NCI-H82 (cell line): ENCODE measurements around the gene ASPSCR1.
"Not testable (repeated sequence)": the region's sequence is repeated elsewhere in the genome, so short reads cannot be mapped to it uniquely, and the experiment has no call there.

Source experiments
- DNase-seq: peaks from one replicate; lab custom pipeline; 2025; lab: John Stamatoyannopoulos, UW

Gene ASPSCR1

DNA sequence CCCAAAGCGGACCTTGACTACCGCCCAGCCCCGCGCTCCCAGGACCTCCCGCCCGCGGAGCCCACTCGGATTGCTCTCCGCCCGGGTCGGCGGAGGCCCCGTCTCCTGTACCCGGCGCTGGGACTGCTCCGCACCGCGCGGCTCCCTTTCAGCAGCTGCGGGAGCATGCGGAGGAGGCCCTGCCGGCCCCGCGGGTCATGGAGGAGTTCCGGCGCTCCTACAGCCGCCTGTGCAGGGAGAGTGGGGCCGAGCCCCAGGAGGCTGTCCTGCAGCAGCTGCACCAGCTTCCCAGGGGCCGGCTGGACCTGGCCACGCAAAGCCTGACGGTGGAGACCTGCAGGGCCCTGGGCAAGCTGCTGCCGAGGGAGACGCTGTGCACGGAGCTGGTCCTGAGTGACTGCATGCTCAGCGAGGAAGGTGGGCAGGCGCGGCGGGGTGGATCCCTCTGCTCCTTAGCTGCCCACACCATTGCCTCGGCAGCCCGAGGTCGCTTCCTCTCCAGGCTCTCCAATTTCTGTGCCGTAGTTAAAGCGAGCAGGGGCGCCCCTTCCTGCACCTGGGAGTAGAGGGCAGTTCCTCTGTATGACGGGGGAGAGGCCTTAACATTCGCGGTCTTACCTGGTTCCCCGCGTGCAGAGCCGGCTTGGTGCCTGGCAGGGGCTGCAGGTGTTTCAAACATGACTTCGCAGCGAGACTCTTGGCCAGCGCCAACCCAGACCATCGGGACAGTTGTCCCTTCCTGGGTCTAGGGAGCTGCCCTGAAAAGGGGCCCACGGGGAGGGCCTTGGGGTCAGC is 46.2 kb downstream of the ASPSCR1 start:
- DNase-seq, result peak; percentile 64

- DNase-seq, result no peak
Observed at GRCh38 chr17:82024859-82025258, 47.4 kb downstream of the ASPSCR1 start.

DNA sequence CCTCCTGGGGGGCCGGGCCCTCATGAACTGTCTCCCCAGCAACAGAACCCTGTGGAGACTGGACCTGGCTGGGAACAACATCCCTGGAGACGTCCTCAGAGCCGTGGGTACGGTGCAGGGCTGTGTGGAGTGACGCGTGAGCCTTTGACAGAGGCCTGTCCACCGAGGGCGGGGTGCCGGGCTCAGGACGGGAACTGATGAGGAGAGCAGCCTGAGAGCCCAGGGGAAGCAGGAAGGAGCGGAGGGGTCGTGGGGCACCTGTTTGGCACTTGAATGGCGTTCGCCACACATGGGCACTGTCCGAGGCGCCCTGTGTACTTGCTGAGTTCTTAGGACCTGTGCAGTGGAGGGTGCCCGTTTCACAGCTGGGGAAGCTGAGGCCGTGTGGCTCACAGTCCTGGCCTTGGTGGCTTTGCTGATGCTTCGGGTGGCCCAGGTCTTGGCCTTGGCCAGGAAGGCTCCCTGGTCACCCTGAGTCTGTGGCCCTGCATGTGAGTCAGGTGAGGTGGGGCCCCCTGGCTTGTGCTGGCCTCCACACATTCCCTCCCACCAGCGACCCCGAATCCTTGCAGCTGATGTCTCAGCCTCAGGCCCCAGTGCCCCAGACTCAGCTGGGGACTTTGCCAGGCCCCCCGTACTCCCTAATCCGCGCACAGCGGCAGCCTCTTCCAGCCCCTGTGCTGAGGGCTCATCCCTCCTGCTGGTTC is 48.1 kb downstream of the ASPSCR1 start:
- no peak for DNase-seq

- DNase-seq, result no peak
Observed at GRCh38 chr17:82028246-82028645, 50.8 kb downstream of the ASPSCR1 start.

DNA sequence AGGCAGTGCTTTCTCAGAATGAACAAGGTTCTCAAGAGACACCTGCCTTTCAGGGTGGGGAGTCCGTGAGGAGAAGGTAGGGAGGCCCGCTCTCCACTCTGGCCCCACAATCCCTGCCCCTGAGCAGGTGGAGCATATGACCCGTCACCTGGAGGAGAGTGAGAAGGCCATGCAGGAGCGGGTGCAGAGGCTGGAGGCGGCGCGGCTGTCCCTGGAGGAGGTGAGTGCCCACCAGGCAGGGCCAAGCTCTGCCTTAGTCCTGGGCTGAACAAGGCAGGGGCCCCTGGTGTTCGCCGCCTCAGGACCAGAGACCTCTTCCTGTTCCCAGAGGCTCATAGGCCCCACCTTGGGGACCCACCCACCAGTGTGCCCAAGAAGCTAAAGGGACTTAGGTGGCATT is 51.5 kb downstream of the ASPSCR1 start:
- no peak for DNase-seq

GRCh38 chr17:82029391-82029790 is 52.0 kb downstream of the ASPSCR1 start:
- DNase-seq, result no peak

GRCh38 chr17:82029990-82030469 is 52.6 kb downstream of the ASPSCR1 start:
- no peak for DNase-seq

- DNase-seq, result peak; percentile 92
Observed at GRCh38 chr17:82030470-82031302, 53.3 kb downstream of the ASPSCR1 start.

DNA sequence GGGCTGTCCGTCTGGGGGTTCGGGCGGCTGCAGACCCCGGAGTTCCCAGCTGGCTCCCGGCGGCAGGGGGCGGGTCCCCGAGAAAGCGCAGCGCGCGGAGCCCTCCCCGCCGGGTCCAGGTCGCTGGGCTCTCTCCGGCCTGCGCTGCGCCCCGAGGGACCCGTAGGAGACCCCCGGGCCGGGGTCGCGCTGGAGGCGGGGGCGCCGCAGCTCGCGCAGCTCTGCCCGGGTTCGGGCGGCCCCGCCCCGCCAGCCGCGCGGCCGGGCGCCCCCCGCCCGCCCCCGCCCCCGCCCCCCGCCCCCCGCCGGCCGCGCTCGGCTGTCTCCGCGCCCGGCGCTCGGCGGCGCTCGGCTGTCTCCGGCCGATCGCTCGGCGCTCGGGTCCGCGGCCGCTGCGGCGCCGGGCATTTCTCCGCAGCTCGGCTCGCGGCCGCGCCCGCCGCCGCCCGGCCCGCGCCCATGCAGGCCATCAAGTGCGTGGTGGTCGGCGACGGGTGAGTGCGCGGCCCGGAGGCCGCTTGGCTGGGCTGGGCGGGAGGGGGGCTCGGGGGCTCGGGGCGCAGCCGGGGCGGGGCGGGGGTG is 54.0 kb downstream of the ASPSCR1 start, which contains the start of gene RAC3:
Gene RAC3 (plus strand): TSS at position 376 of the 582 bp plus-strand sequence. CDS start 84 bp downstream, at position 460.
- DNase-seq, result peak; percentile 72

- DNase-seq, result peak; percentile 75
Observed at GRCh38 chr17:82031885-82032627, 54.6 kb downstream of the ASPSCR1 start.

GRCh38 chr17:82033359-82034085 is 56.1 kb downstream of the ASPSCR1 start:
- no peak for DNase-seq

- DNase-seq, result no peak
Observed at GRCh38 chr17:82034371-82035011, 57.1 kb downstream of the ASPSCR1 start.

- no peak for DNase-seq
Observed at GRCh38 chr17:82035488-82035887, 58.1 kb downstream of the ASPSCR1 start.

DNA sequence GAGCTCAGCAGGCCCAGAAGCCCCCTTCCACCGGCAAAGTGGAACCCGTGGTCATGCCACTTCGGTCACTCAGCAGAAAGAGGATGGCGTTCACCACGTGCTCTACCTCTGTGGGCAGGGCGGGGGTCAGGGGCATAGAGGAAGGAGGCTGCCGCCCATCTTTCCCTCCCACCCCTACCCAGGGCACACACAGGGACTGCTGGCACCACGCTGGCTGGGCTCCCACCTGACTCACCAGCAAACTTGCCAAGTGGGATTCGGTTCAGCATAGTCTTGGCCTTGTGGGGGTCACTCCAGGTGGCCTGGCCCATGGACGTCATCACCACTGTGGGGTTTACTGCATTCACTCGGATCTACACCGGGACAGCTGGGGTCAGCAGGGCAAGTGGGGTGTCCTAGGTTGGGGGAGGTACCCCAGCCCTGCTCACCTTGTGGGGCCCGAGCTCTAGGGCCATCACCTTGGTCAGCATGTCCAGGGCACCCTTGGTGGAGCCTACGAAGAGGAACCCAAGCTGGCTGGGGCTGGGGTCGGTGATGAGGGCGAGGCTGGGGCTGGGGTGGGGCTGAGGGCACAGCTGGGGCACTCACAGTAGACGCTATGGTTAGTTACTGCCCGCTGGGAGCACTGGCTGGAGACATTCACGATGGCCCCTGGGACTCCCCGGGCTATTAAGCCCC is 58.7 kb downstream of the ASPSCR1 start:
- DNase-seq, result no peak

DNA sequence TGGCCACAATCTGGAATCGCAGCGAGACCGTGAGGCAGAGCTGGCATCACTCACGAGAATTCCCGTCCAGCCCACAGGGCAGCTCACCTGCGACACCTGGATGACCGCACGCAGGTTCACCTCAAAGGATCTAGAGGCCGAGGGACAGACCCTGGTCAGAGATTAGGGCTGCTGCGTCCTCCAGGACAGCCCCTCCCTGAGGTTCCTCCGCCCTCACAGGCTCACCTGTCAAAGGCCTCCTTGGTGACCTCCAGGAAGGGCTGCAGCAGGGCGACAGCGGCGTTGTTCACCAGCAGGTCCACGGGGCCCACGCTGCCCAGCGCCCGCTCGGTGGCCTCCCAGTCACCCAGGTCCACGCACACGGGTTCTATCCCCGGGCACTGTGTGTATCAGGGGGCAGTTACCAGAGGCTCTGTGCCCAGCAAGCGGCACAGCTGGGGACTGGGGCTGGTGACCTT is 59.2 kb downstream of the ASPSCR1 start:
- DNase-seq, result no peak

DNA sequence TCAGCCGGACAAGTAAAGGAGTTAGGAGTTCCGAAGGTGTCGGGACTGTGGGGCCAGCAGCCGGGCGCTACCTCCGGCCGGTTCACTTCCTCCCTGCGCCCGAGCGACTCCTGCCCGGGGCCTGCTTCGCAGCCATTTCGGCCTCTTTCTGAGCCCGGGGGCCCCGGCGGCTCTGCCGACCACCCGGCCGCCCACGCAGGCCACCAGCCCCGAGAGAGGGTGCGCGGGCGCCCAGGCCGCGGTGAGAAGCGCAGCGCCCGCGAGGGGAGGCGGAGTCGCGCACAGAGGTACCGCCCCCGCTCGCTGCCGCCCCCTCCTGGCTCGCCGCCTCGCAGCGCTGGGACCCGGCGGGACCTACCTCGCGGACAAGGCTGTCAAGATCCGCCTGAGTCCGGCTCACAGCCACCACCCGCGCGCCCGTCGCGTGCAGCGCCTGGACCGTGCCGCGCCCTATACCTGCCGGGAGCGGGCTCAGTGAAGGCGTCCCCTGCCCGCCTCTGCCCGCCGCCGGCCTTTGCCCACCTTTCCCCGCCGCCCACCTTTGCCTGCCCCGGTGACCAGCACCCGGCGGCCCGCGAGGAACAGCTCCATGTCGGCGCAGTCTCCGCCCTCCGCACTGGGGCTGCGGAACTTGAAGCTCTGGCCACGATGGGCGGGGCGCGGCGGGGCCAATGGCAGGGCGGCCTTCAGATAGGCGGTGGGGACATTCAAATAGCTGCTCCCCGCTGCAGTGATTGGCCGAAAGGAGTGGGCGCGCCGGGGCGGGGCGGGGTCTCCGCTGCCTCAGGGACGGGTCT is 59.9 kb downstream of the ASPSCR1 start, which contains the start of gene DCXR:
Gene DCXR (minus strand): TSS at position 606 of the 797 bp plus-strand sequence. CDS start 15 bp downstream, at position 591.
- DNase-seq, result peak; percentile 99

DNA sequence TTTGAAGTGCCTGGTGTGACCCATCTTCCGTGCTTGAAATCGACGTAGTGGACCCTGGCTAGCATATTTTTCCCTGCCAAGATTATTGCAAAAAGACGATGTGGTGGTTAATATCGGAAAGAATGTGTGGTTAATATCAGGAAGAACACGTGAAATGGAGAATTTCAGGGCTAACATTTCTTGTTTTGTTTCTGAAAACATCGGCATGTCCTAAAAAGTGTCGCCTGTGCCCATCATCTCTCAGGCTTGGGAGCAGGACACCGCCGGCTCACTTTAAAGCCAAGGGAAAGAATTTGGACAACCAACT is 60.4 kb downstream of the ASPSCR1 start:
- no peak for DNase-seq

GRCh38 chr17:82038796-82039409 is 61.5 kb downstream of the ASPSCR1 start:
- DNase-seq, result not testable (repeated sequence)
